HCT116 (cell line): Measurements from ENCODE around the gene CUEDC2.

ENCODE experiments used
- CEBPB ChIP-seq: IDR thresholded peaks from 2 replicates; pipeline ENCODE4 v1.6.1; 2012; ENCODE audit warnings: low read depth
- CTCF ChIP-seq, 3 experiments: fragments of 200-600 bp in 1 of 3; sonication (generic) in 1 of 3; IDR thresholded peaks in 2 of 3; conservative IDR thresholded peaks in 1 of 3; 2 replicates each; pipeline ENCODE4 v1.5.1; 2012 to 2017; ENCODE audit warnings: low read depth in 2 of 3, low read length in 2 of 3, antibody characterized with exemption in 1 of 3, borderline replicate concordance in 1 of 3, control low read depth in 1 of 3, mild to moderate bottlenecking in 1 of 3, mixed read lengths in 1 of 3, mixed run types in 1 of 3, moderate library complexity in 1 of 3; ENCODE audit not compliant: insufficient read depth in 1 of 3
- EGR1 ChIP-seq: IDR thresholded peaks from 2 replicates; pipeline ENCODE4 v1.6.1; 2012; ENCODE audit warnings: low read depth
- EZH2 ChIP-seq: fragments of 200-600 bp; sonication (generic); IDR thresholded peaks from 2 replicates; pipeline ENCODE4 v1.6.1; 2017; ENCODE audit warnings: antibody characterized with exemption, mixed run types
- EZH2phosphoT487 ChIP-seq: fragments of 200-600 bp; IDR thresholded peaks from 2 replicates; pipeline ENCODE4 v1.6.1; 2018; ENCODE audit warnings: antibody characterized with exemption, borderline replicate concordance
- FOSL1 ChIP-seq: IDR thresholded peaks from 2 replicates; pipeline ENCODE4 v1.6.1; 2012; ENCODE audit warnings: low read depth
- MAX ChIP-seq: IDR thresholded peaks from 2 replicates; pipeline ENCODE4 v1.6.1; 2012
- POLR2AphosphoS5 ChIP-seq: IDR thresholded peaks from 2 replicates; pipeline ENCODE4 v1.6.1; 2011; ENCODE audit warnings: mild to moderate bottlenecking, low read depth, low read length, moderate library complexity
- RAD21 ChIP-seq: IDR thresholded peaks from 2 replicates; pipeline ENCODE4 v1.6.1; 2012; ENCODE audit warnings: low read depth, mild to moderate bottlenecking
- REST ChIP-seq: IDR thresholded peaks from 2 replicates; pipeline ENCODE4 v1.6.1; 2012; ENCODE audit warnings: low read depth
- SRF ChIP-seq: IDR thresholded peaks from 2 replicates; pipeline ENCODE4 v1.6.1; 2012; ENCODE audit warnings: low read depth
- TCF7L2 ChIP-seq: IDR thresholded peaks from 2 replicates; pipeline ENCODE4 v1.7.0; 2011; ENCODE audit warnings: borderline replicate concordance, inconsistent platforms; ENCODE audit not compliant: insufficient read depth, insufficient read length; ENCODE audit errors: extremely low read depth
- ZNF274 ChIP-seq: fragments of 200-500 bp; sonication (Bioruptor generic); IDR thresholded peaks from 2 replicates; pipeline ENCODE4 v1.6.1; 2014; ENCODE audit warnings: mild to moderate bottlenecking, low read depth, low read length, inconsistent platforms

- TF ChIP-seq SRF (no peak), TCF7L2 (no peak), EZH2 (no peak), CTCF (IDR thresholded peaks at IDR 0.05 in 2 of 3, conservative IDR thresholded peaks at IDR 0.05 in 1 of 3; ENCODE audit: borderline replicate concordance in 1 of 3, insufficient read depth in 1 of 3, low read depth in 2 of 3, low read length in 2 of 3) (no peak), FOSL1 (no peak), POLR2AphosphoS5 (peak; percentile 56), CEBPB (no peak), REST (no peak), EGR1 (no peak), RAD21 (no peak), ZNF274 (no peak), MAX (no peak), EZH2phosphoT487 (no peak)
Measured at GRCh38 chr10:102455893-102456471, 23.6 kb upstream of the CUEDC2 start.
